ENCODE data around the gene TLE4.

Gene TLE4

GRCh38 chr9:79736051-79736450, 164.3 kb downstream of the TLE4 start:
- H2BK120ac ChIP-seq (ENCODE audit: low read depth, low read length), result no peak overlapping the region
- no peak overlapping the region for H4K91ac ChIP-seq (ENCODE audit: low read length)
- no peaks in the 10 kb centered on the region for H3K79me1 ChIP-seq (replicated peaks; ENCODE audit: low read length, poor library complexity, severe bottlenecking)
- H3K4me2 ChIP-seq (ENCODE audit: low read length, poor library complexity, severe bottlenecking), result no peak overlapping the region
- no peak overlapping the region for H3K27ac ChIP-seq (ENCODE audit: low read length, poor library complexity, severe bottlenecking)
- H3K9ac ChIP-seq (ENCODE audit: low read length), result no peak overlapping the region
- H3K9me3 ChIP-seq (ENCODE audit: control insufficient read depth, low read length), result peaks cover 4% of the 10 kb centered on the region
- no peaks in the 10 kb centered on the region for H3K4me1 ChIP-seq (ENCODE audit: control insufficient read depth, insufficient read depth, low read depth, low read length)
- H4K8ac ChIP-seq (ENCODE audit: low read length), result no peak overlapping the region
- no peak overlapping the region for H2BK12ac ChIP-seq (ENCODE audit: low read length in 2 of 2)
- H2AK5ac ChIP-seq (ENCODE audit: low read length, severe bottlenecking), result no peak overlapping the region
- no peak overlapping the region for H3K14ac ChIP-seq (ENCODE audit: low read length in 2 of 2)
- no peak overlapping the region for H2AFZ ChIP-seq (ENCODE audit: low read depth, low read length)
- no peak overlapping the region for H3K18ac ChIP-seq (ENCODE audit: low read depth in 1 of 2, low read length in 2 of 2)
- H3K4me3 ChIP-seq (ENCODE audit: insufficient read depth in 1 of 2, low read depth in 1 of 2, low read length in 2 of 2), result no peak overlapping the region
- no peak overlapping the region for H3K4ac ChIP-seq (ENCODE audit: low read depth in 1 of 2, low read length in 2 of 2)
- H2BK5ac ChIP-seq (ENCODE audit: low read depth, low read length, poor library complexity, severe bottlenecking), result no peak overlapping the region
- WGBS, result 93% methylated on average over 5 of the region's 5 CpGs
- DNase-seq, result no peak
- no peaks in the 10 kb centered on the region for H3K36me3 ChIP-seq (ENCODE audit: control insufficient read depth in 1 of 2, insufficient read depth in 2 of 2, low read depth in 1 of 2, low read length in 2 of 2)
- peaks cover 0 to 24% of the 10 kb centered on the region in 2 experiments for H3K27me3 ChIP-seq (ENCODE audit: control insufficient read depth in 1 of 2, insufficient read depth in 1 of 2, low read length in 2 of 2)
- H3K23ac ChIP-seq (ENCODE audit: low read length in 2 of 2), result no peak overlapping the region
- H2BK15ac ChIP-seq (ENCODE audit: low read depth, poor library complexity, severe bottlenecking), result no peak overlapping the region

- H4K8ac ChIP-seq (ENCODE audit: low read length), result no peak overlapping the region
- no peak overlapping the region for H3K9ac ChIP-seq (ENCODE audit: low read length)
- H3K27me3 ChIP-seq (ENCODE audit: control insufficient read depth in 1 of 2, insufficient read depth in 1 of 2, low read length in 2 of 2), result peaks cover 0 to 37% of the 10 kb centered on the region in 2 experiments
- no peak overlapping the region for H2BK5ac ChIP-seq (ENCODE audit: low read depth, low read length, poor library complexity, severe bottlenecking)
- no peak overlapping the region for H4K91ac ChIP-seq (ENCODE audit: low read length)
- H3K18ac ChIP-seq (ENCODE audit: low read depth in 1 of 2, low read length in 2 of 2), result no peak overlapping the region
- H3K27ac ChIP-seq (ENCODE audit: low read length, poor library complexity, severe bottlenecking), result no peak overlapping the region
- no peak overlapping the region for H3K4me3 ChIP-seq (ENCODE audit: insufficient read depth in 1 of 2, low read depth in 1 of 2, low read length in 2 of 2)
- no peak overlapping the region for H2BK15ac ChIP-seq (ENCODE audit: low read depth, poor library complexity, severe bottlenecking)
- H2AFZ ChIP-seq (ENCODE audit: low read depth, low read length), result no peak overlapping the region
- H2BK12ac ChIP-seq (ENCODE audit: low read length in 2 of 2), result no peak overlapping the region
- WGBS, result 95% methylated on average over 2 of the region's 3 CpGs
- no peaks in the 10 kb centered on the region for H3K79me1 ChIP-seq (replicated peaks; ENCODE audit: low read length, poor library complexity, severe bottlenecking)
- H3K9me3 ChIP-seq (ENCODE audit: control insufficient read depth, low read length), result peaks cover 4% of the 10 kb centered on the region
- DNase-seq, result no peak
- H2AK5ac ChIP-seq (ENCODE audit: low read length, severe bottlenecking), result no peak overlapping the region
- H3K36me3 ChIP-seq (ENCODE audit: control insufficient read depth in 1 of 2, insufficient read depth in 2 of 2, low read depth in 1 of 2, low read length in 2 of 2), result no peaks in the 10 kb centered on the region
- H3K4me1 ChIP-seq (ENCODE audit: control insufficient read depth, insufficient read depth, low read depth, low read length), result no peaks in the 10 kb centered on the region
- H3K23ac ChIP-seq (ENCODE audit: low read length in 2 of 2), result no peak overlapping the region
- H3K4me2 ChIP-seq (ENCODE audit: low read length, poor library complexity, severe bottlenecking), result no peak overlapping the region
- no peak overlapping the region for H2BK120ac ChIP-seq (ENCODE audit: low read depth, low read length)
- H3K14ac ChIP-seq (ENCODE audit: low read length in 2 of 2), result no peak overlapping the region
- H3K4ac ChIP-seq (ENCODE audit: low read depth in 1 of 2, low read length in 2 of 2), result no peak overlapping the region
These were observed 169.6 kb downstream of the TLE4 start for GRCh38 chr9:79741381-79741780.

- WGBS, result 78% methylated on average over 3 of the region's 4 CpGs
These were observed 170.5 kb downstream of the TLE4 start for GRCh38 chr9:79742110-79742721.

GRCh38 chr9:79744521-79744920, 172.8 kb downstream of the TLE4 start:
- Histone ChIP-seq H3K4me2 (ENCODE audit: low read length, poor library complexity, severe bottlenecking) (no peak overlapping the region), H2BK120ac (ENCODE audit: low read depth, low read length) (no peak overlapping the region), H3K23ac (ENCODE audit: low read length in 2 of 2) (no peak overlapping the region), H2AFZ (ENCODE audit: low read depth, low read length) (no peak overlapping the region), H2BK12ac (ENCODE audit: low read length in 2 of 2) (no peak overlapping the region), H4K8ac (ENCODE audit: low read length) (no peak overlapping the region), H3K14ac (ENCODE audit: low read length in 2 of 2) (no peak overlapping the region), H3K27me3 (ENCODE audit: control insufficient read depth in 1 of 2, insufficient read depth in 1 of 2, low read length in 2 of 2) (peaks cover 0 to 26% of the 10 kb centered on the region in 2 experiments), H3K9me3 (ENCODE audit: control insufficient read depth, low read length) (peaks cover 1% of the 10 kb centered on the region), H3K79me1 (replicated peaks; ENCODE audit: low read length, poor library complexity, severe bottlenecking) (no peaks in the 10 kb centered on the region), H2BK5ac (ENCODE audit: low read depth, low read length, poor library complexity, severe bottlenecking) (no peak overlapping the region), H3K9ac (ENCODE audit: low read length) (no peak overlapping the region), H4K91ac (ENCODE audit: low read length) (no peak overlapping the region), H3K36me3 (ENCODE audit: control insufficient read depth in 1 of 2, insufficient read depth in 2 of 2, low read depth in 1 of 2, low read length in 2 of 2) (no peaks in the 10 kb centered on the region), H3K4ac (ENCODE audit: low read depth in 1 of 2, low read length in 2 of 2) (no peak overlapping the region), H3K18ac (ENCODE audit: low read depth in 1 of 2, low read length in 2 of 2) (no peak overlapping the region), H2AK5ac (ENCODE audit: low read length, severe bottlenecking) (no peak overlapping the region), H3K4me3 (ENCODE audit: insufficient read depth in 1 of 2, low read depth in 1 of 2, low read length in 2 of 2) (no peak overlapping the region), H3K4me1 (ENCODE audit: control insufficient read depth, insufficient read depth, low read depth, low read length) (no peaks in the 10 kb centered on the region), H2BK15ac (ENCODE audit: low read depth, poor library complexity, severe bottlenecking) (no peak overlapping the region), H3K27ac (ENCODE audit: low read length, poor library complexity, severe bottlenecking) (no peak overlapping the region)
- WGBS, result 77% methylated on average over 4 of the region's 6 CpGs
- DNase-seq, result no peak

More at GRCh38 chr9:79742110-79742721, 170.5 kb downstream of the TLE4 start:
- Histone ChIP-seq H3K4me2 (ENCODE audit: low read length, poor library complexity, severe bottlenecking) (no peak overlapping the region), H4K91ac (ENCODE audit: low read length) (no peak overlapping the region), H3K18ac (ENCODE audit: low read depth in 1 of 2, low read length in 2 of 2) (no peak overlapping the region), H3K27me3 (ENCODE audit: control insufficient read depth in 1 of 2, insufficient read depth in 1 of 2, low read length in 2 of 2) (peaks cover 0 to 32% of the 10 kb centered on the region in 2 experiments), H2AK5ac (ENCODE audit: low read length, severe bottlenecking) (no peak overlapping the region), H3K14ac (ENCODE audit: low read length in 2 of 2) (no peak overlapping the region), H3K36me3 (ENCODE audit: control insufficient read depth in 1 of 2, insufficient read depth in 2 of 2, low read depth in 1 of 2, low read length in 2 of 2) (no peaks in the 10 kb centered on the region), H3K4ac (ENCODE audit: low read depth in 1 of 2, low read length in 2 of 2) (no peak overlapping the region), H4K8ac (ENCODE audit: low read length) (no peak overlapping the region), H3K23ac (ENCODE audit: low read length in 2 of 2) (no peak overlapping the region), H3K79me1 (replicated peaks; ENCODE audit: low read length, poor library complexity, severe bottlenecking) (no peaks in the 10 kb centered on the region), H3K9me3 (ENCODE audit: control insufficient read depth, low read length) (peaks cover 4% of the 10 kb centered on the region), H3K4me1 (ENCODE audit: control insufficient read depth, insufficient read depth, low read depth, low read length) (no peaks in the 10 kb centered on the region), H2BK12ac (ENCODE audit: low read length in 2 of 2) (no peak overlapping the region), H3K9ac (ENCODE audit: low read length) (no peak overlapping the region), H3K27ac (ENCODE audit: low read length, poor library complexity, severe bottlenecking) (no peak overlapping the region), H2BK120ac (ENCODE audit: low read depth, low read length) (no peak overlapping the region), H2AFZ (ENCODE audit: low read depth, low read length) (no peak overlapping the region), H2BK5ac (ENCODE audit: low read depth, low read length, poor library complexity, severe bottlenecking) (no peak overlapping the region), H3K4me3 (ENCODE audit: insufficient read depth in 1 of 2, low read depth in 1 of 2, low read length in 2 of 2) (no peak overlapping the region), H2BK15ac (ENCODE audit: low read depth, poor library complexity, severe bottlenecking) (no peak overlapping the region)
- DNase-seq, result no peak
